NT2/D1 (cell line): ENCODE results near the gene PLEKHA7.
A peak's percentile ranks its signal among the peaks of the same experiment; 100 is the strongest.

Source experiments
- DNase-seq: peaks from one replicate; pipeline ENCODE4 v3.0.0-alpha.2; 2011; ENCODE audit warnings: low read depth, low spot score
- H3K27me3 ChIP-seq: 2 replicates; pipeline ENCODE4 v1.6.0; 2011; ENCODE audit warnings: mild to moderate bottlenecking; ENCODE audit not compliant: insufficient read length, insufficient read depth
- H3K36me3 ChIP-seq: 2 replicates; pipeline ENCODE4 v1.6.1; 2011; ENCODE audit warnings: mild to moderate bottlenecking, low read length, mixed read lengths; ENCODE audit not compliant: insufficient read depth, insufficient read length
- H3K4me1 ChIP-seq: 2 replicates; pipeline ENCODE4 v1.5.1; 2011; ENCODE audit not compliant: insufficient read depth, insufficient read length
- H3K4me3 ChIP-seq: 2 replicates; pipeline ENCODE4 v1.5.1; 2011; ENCODE audit warnings: low read depth; ENCODE audit not compliant: insufficient read length
- H3K9ac ChIP-seq: 2 replicates; pipeline ENCODE4 v1.6.0; 2011; ENCODE audit warnings: low read depth; ENCODE audit not compliant: insufficient read length
- H3K9me3 ChIP-seq: 2 replicates; pipeline ENCODE4 v1.5.1; 2011; ENCODE audit warnings: mild to moderate bottlenecking, low read length; ENCODE audit not compliant: insufficient read depth
- SUZ12 ChIP-seq: IDR thresholded peaks from 2 replicates; pipeline ENCODE4 v1.6.1; 2011; ENCODE audit not compliant: insufficient read length, insufficient read depth; ENCODE audit errors: extremely low read depth
- YY1 ChIP-seq: IDR thresholded peaks from 2 replicates; pipeline ENCODE4 v1.6.1; 2011; ENCODE audit not compliant: insufficient read length, insufficient read depth
- ZNF274 ChIP-seq: IDR thresholded peaks from 2 replicates; pipeline ENCODE4 v1.6.1; 2011; ENCODE audit warnings: mild to moderate bottlenecking, low read depth, low read length

The PLEKHA7 gene

DNA sequence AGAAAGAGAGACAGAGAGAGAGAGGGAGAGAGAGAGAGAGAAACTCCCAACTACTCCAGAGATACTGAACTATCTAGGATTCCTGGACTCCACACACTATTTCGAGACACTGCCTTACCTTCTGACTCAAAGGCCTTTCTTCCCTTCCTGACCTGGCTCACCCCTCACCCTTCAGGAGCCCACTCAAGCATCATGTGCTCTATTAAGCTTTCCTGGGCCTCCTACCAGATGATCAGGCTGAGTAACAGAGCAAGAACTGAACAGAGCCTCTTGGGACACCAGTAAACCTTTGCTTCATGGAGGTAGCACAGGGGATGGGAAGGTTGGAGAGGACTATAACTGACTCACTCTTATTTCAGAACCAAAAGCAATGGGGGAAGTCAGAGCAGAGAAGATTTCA is 31.4 kb downstream of the PLEKHA7 start:
- Histone ChIP-seq H3K4me3 (no peak overlapping the region), H3K4me1 (peaks cover 7% of the 10 kb centered on the region), H3K27me3 (no peaks in the 10 kb centered on the region), H3K36me3 (no peaks in the 10 kb centered on the region), H3K9ac (no peak overlapping the region), H3K9me3 (no peaks in the 10 kb centered on the region)
- no peak for DNase-seq
- TF ChIP-seq SUZ12 (no peak), YY1 (no peak), ZNF274 (no peak)

DNA sequence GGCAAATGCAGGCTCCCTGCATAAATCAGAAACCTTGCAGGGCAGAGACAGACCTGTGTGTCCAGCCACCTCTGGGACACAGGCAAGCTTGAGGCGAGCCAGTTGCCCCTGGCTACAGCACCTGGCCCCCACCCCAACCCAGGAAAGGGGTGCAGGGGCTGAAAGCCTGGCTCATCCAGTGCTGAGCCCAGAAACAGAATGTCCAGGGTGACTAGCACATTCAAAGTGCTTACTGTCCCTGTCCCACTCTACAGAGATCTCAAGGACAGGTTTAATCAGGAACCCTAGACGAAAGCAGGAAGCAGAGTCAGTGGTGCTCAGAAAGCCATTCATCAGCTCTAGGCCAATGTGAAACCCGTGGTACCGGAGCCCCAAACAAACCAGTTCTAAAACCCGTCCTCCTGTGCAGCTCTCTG is 31.9 kb downstream of the PLEKHA7 start:
- Histone ChIP-seq H3K9ac (no peak overlapping the region), H3K4me1 (peaks cover 9% of the 10 kb centered on the region), H3K27me3 (no peaks in the 10 kb centered on the region), H3K36me3 (no peaks in the 10 kb centered on the region), H3K9me3 (no peaks in the 10 kb centered on the region), H3K4me3 (no peak overlapping the region)
- TF ChIP-seq SUZ12 (no peak), ZNF274 (no peak), YY1 (no peak)
- no peak for DNase-seq

DNA sequence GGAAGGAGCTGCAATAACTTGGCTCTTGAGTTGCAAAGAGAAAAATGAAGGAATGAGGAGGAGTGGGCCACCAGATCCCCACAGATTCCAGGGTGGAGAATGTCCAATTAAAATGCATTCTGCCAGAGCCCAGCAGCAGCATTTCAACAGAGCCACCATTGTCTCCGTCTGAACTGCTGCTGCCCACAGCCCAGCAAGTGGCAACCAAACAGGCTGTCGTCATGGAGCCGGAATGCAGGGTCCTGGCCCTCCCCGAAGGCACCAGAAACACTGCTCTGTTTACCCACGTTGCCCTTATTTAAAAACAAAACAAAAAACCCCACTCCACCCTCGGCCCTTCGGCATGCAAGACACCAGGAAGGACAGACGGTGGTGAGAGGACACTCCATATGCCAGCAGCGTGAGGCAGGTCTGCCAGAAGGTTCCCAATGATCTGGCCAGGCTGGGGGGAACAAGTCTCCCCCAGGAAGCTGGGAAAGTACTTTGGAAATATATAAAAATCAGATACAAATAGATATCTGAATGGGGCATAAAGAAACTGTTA is 32.5 kb downstream of the PLEKHA7 start:
- H3K4me3 ChIP-seq: no peak overlapping the region
- no peaks in the 10 kb centered on the region for H3K27me3 ChIP-seq
- peak; percentile 36 for DNase-seq
- H3K4me1 ChIP-seq: peaks cover 9% of the 10 kb centered on the region
- no peak overlapping the region for H3K9ac ChIP-seq
- H3K36me3 ChIP-seq: no peaks in the 10 kb centered on the region
- H3K9me3 ChIP-seq: no peaks in the 10 kb centered on the region
- TF ChIP-seq ZNF274: no peak
- no peak for TF ChIP-seq SUZ12
- TF ChIP-seq YY1: no peak

DNA sequence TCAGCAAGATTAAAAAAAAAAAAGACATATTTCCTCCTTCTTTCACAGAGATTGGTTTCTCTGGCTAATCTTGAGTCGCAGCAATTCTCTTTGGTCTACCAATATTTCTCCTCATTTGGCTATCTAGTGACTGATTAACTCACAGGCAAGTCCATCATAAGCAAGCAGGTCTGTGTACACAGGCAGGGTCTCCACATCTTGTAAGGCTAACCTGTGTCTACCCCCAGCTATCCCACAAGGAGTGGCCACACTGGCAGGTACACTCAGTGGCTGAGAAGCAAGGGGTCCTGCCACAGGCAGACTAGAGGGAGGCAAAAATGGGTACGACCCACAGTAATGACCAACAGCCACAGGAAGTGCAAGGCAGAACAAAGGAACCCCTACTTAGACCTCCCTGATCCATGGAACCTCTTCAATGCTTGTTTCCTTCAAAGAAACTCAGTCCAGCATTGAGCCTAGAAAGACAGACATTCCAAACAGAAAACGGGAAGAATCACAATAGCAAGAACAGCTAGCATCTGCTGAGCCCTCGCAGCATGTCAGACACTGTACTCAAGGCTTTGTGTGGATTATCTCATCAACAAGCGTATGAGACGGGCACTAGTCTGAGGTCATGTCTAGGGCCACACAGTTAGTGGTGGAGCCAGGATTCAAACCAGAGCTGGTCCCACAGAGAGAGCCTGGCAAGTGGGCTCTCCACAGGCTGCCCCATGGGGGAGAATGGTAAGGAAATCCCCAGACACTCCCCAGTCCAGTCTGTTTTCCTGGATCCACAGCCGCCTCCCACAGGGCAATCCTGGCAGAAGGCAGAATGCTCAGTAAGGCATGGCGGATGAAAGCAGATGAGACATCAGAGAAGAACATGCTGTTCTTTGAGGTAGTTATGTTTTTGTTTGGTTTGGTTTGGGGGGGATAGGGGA is 34.3 kb downstream of the PLEKHA7 start:
- no peak overlapping the region for H3K9ac ChIP-seq
- H3K4me1 ChIP-seq: peaks cover 5% of the 10 kb centered on the region
- no peaks in the 10 kb centered on the region for H3K9me3 ChIP-seq
- no peaks in the 10 kb centered on the region for H3K27me3 ChIP-seq
- H3K4me3 ChIP-seq: no peak overlapping the region
- no peak for DNase-seq
- TF ChIP-seq ZNF274: no peak
- TF ChIP-seq SUZ12: no peak
- no peak for TF ChIP-seq YY1
- no peaks in the 10 kb centered on the region for H3K36me3 ChIP-seq

DNA sequence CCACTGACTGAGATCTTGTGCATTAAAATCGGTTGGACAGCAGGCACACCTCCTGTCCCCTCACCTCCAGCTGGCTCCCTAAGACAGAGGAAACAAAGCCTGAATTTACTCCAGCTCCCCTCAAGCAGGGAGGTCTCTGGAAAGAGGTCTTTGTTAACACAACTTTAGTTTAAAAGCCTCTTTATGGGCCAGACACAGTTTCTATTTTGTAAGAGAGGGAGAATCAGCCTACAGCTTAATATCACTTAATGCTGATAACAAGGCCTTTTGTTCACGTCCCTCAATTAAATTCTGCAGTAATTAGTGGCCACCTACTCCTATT is 36.3 kb downstream of the PLEKHA7 start:
- DNase-seq: no peak
- H3K27me3 ChIP-seq: no peaks in the 10 kb centered on the region

DNA sequence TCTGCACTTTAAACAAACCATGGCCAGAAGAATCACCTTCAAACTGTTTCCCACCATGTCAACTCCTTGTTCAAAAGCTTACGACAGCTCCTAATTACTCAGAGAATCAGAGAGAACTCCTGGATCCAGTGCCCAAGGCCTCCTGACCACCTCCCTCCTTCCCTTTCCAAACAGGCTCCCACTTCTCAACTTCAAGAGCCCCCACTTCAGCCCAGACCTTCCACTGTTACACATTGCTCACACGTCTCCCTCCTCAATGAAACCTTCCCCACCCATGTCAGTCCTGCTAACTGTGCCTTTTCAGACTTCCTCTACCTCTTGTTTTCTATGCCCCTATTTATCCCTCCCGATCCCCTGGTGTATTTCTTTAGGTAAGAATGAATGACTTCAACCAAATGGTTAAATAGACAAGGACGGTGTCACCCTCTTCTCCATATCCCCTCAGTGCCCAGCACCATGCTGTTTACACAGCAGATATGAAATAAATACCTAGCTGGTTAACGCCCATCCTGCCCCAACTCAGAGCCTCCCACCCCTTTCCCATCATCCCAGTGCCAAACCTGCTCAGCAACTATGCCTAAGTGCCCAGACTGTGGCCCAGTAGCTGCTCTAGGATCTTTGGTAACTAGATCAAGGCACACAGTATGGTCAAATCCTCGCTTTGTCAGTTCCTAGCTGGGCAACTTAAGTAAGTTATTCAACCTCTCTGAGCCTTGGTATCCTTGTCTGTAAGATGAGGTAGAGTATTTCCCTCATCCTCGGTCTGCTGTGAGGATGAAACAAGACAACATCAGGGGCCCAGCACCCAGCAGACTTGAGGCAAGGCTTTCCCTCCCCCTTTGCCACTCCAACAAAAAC is 36.8 kb downstream of the PLEKHA7 start:
- Histone ChIP-seq H3K9me3 (no peaks in the 10 kb centered on the region), H3K9ac (no peak overlapping the region), H3K27me3 (no peaks in the 10 kb centered on the region), H3K4me1 (peaks cover 5% of the 10 kb centered on the region), H3K4me3 (no peak overlapping the region), H3K36me3 (no peaks in the 10 kb centered on the region)
- TF ChIP-seq YY1 (no peak), SUZ12 (no peak), ZNF274 (no peak)
- no peak for DNase-seq

More for the DNA sequence above, 36.3 kb downstream of the PLEKHA7 start:
- Histone ChIP-seq H3K9me3 (no peaks in the 10 kb centered on the region), H3K36me3 (no peaks in the 10 kb centered on the region), H3K9ac (no peak overlapping the region), H3K4me1 (peaks cover 5% of the 10 kb centered on the region), H3K4me3 (no peak overlapping the region)
- no peak for TF ChIP-seq SUZ12
- no peak for TF ChIP-seq YY1
- no peak for TF ChIP-seq ZNF274

DNA sequence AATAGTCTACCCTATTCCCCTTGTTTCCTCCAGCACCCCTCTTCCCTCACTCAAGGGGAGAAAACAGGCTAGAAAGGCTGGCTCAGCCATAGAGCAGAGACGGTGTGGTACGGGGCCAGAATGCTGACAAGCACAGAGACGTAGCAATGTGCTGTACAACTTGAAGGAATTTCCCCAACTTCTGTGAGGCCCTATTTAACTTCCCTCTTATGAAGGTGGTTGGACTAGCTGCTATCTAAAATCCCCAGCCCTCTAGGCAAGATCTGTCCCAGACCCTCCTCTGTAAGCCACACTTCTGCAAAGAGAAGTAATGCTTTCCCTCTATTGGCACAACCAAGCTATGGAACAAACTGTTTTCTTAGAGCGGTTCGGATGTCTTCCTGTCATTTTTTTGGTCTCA is 37.8 kb downstream of the PLEKHA7 start:
- no peak overlapping the region for H3K4me3 ChIP-seq
- H3K9ac ChIP-seq: no peak overlapping the region
- no peak for DNase-seq
- no peaks in the 10 kb centered on the region for H3K9me3 ChIP-seq
- no peaks in the 10 kb centered on the region for H3K36me3 ChIP-seq
- TF ChIP-seq YY1 (no peak), SUZ12 (no peak), ZNF274 (no peak)
- peaks cover 5% of the 10 kb centered on the region for H3K4me1 ChIP-seq
- H3K27me3 ChIP-seq: no peaks in the 10 kb centered on the region
